Mucosa of stomach (tissue), 1 donor: ENCODE results near the gene GABBR1.

ENCODE experiments used
- H3K27me3 ChIP-seq: one replicate; pipeline ENCODE4 v1.7.0; 2013; ENCODE audit warnings: mild to moderate bottlenecking, low read length; ENCODE audit not compliant: control insufficient read depth, insufficient read depth
- H3K36me3 ChIP-seq: one replicate; pipeline ENCODE4 v1.7.0; 2013; ENCODE audit warnings: low read length; ENCODE audit not compliant: control insufficient read depth, insufficient read depth
- H3K4me1 ChIP-seq: one replicate; pipeline ENCODE4 v1.7.0; 2013; ENCODE audit warnings: mild to moderate bottlenecking, low read length; ENCODE audit not compliant: control insufficient read depth, insufficient read depth
- H3K4me3 ChIP-seq: one replicate; pipeline ENCODE4 v1.7.0; 2013; ENCODE audit warnings: low read length
- H3K9ac ChIP-seq: one replicate; pipeline ENCODE4 v1.7.0; 2013; ENCODE audit warnings: mild to moderate bottlenecking, low read length, moderate library complexity
- H3K9me3 ChIP-seq: one replicate; pipeline ENCODE4 v1.7.0; 2013; ENCODE audit warnings: mild to moderate bottlenecking, low read length, moderate library complexity; ENCODE audit not compliant: control insufficient read depth
- donor health status: Pancreatic carcinoma.

The GABBR1 gene

GRCh38 chr6:29554764-29555163 is 78.2 kb downstream of the GABBR1 start:
- Histone ChIP-seq H3K4me3 (no peak overlapping the region), H3K9me3 (no peaks in the 10 kb centered on the region), H3K9ac (no peak overlapping the region), H3K36me3 (no peaks in the 10 kb centered on the region), H3K27me3 (peaks cover 24% of the 10 kb centered on the region), H3K4me1 (peaks cover 12% of the 10 kb centered on the region)

- Histone ChIP-seq H3K27me3 (peaks cover 24% of the 10 kb centered on the region), H3K9ac (no peak overlapping the region)
These were observed 79.5 kb downstream of the GABBR1 start for GRCh38 chr6:29553268-29554057.

GRCh38 chr6:29552512-29553051 is 80.4 kb downstream of the GABBR1 start:
- Histone ChIP-seq H3K9me3 (no peaks in the 10 kb centered on the region), H3K27me3 (peaks cover 24% of the 10 kb centered on the region), H3K36me3 (no peaks in the 10 kb centered on the region), H3K4me1 (peaks cover 12% of the 10 kb centered on the region), H3K4me3 (no peak overlapping the region), H3K9ac (no peak overlapping the region)

More at GRCh38 chr6:29553268-29554057, 79.5 kb downstream of the GABBR1 start:
- H3K9me3 ChIP-seq = no peaks in the 10 kb centered on the region
- H3K36me3 ChIP-seq = no peaks in the 10 kb centered on the region
- peak overlapping the region; percentile 15 for H3K4me3 ChIP-seq
- H3K4me1 ChIP-seq = peaks cover 12% of the 10 kb centered on the region

GRCh38 chr6:29547573-29547972 is 85.4 kb downstream of the GABBR1 start:
- H3K36me3 ChIP-seq = no peaks in the 10 kb centered on the region
- no peaks in the 10 kb centered on the region for H3K4me1 ChIP-seq
- H3K9me3 ChIP-seq = no peaks in the 10 kb centered on the region
- H3K4me3 ChIP-seq = no peak overlapping the region
- peaks cover 6% of the 10 kb centered on the region for H3K27me3 ChIP-seq
- no peak overlapping the region for H3K9ac ChIP-seq

- Histone ChIP-seq H3K36me3 (no peaks in the 10 kb centered on the region), H3K9me3 (no peaks in the 10 kb centered on the region), H3K27me3 (peaks cover 5% of the 10 kb centered on the region)
These were observed 95.1 kb downstream of the GABBR1 start for GRCh38 chr6:29537714-29538403.

GRCh38 chr6:29532320-29532951 is 100.5 kb downstream of the GABBR1 start:
- Histone ChIP-seq H3K9ac (no peak overlapping the region), H3K4me1 (no peaks in the 10 kb centered on the region), H3K27me3 (peaks cover 3% of the 10 kb centered on the region), H3K9me3 (no peaks in the 10 kb centered on the region), H3K36me3 (no peaks in the 10 kb centered on the region), H3K4me3 (no peak overlapping the region)

More at GRCh38 chr6:29537714-29538403, 95.1 kb downstream of the GABBR1 start:
- H3K4me3 ChIP-seq = no peak overlapping the region
- H3K4me1 ChIP-seq = no peaks in the 10 kb centered on the region
- no peak overlapping the region for H3K9ac ChIP-seq

GRCh38 chr6:29531668-29532067 is 101.3 kb downstream of the GABBR1 start:
- peaks cover 3% of the 10 kb centered on the region for H3K27me3 ChIP-seq

GRCh38 chr6:29530671-29531310 is 102.2 kb downstream of the GABBR1 start:
- Histone ChIP-seq H3K4me1 (no peaks in the 10 kb centered on the region), H3K4me3 (no peak overlapping the region)

More at GRCh38 chr6:29531668-29532067, 101.3 kb downstream of the GABBR1 start:
- no peaks in the 10 kb centered on the region for H3K9me3 ChIP-seq
- H3K36me3 ChIP-seq = no peaks in the 10 kb centered on the region
- H3K4me1 ChIP-seq = no peaks in the 10 kb centered on the region
- H3K4me3 ChIP-seq = no peak overlapping the region
- H3K9ac ChIP-seq = no peak overlapping the region

GRCh38 chr6:29529956-29530355 is 103.0 kb downstream of the GABBR1 start:
- H3K9me3 ChIP-seq = no peaks in the 10 kb centered on the region
- peaks cover 3% of the 10 kb centered on the region for H3K27me3 ChIP-seq
- no peaks in the 10 kb centered on the region for H3K36me3 ChIP-seq
- no peak overlapping the region for H3K4me3 ChIP-seq
- H3K9ac ChIP-seq = no peak overlapping the region
- no peaks in the 10 kb centered on the region for H3K4me1 ChIP-seq

More at GRCh38 chr6:29530671-29531310, 102.2 kb downstream of the GABBR1 start:
- no peak overlapping the region for H3K9ac ChIP-seq
- no peaks in the 10 kb centered on the region for H3K9me3 ChIP-seq
- H3K36me3 ChIP-seq = no peaks in the 10 kb centered on the region
- H3K27me3 ChIP-seq = peaks cover 3% of the 10 kb centered on the region

- Histone ChIP-seq H3K4me3 (no peak overlapping the region), H3K4me1 (no peaks in the 10 kb centered on the region), H3K9ac (no peak overlapping the region), H3K36me3 (no peaks in the 10 kb centered on the region), H3K9me3 (no peaks in the 10 kb centered on the region), H3K27me3 (peaks cover 3% of the 10 kb centered on the region)
These were observed 103.9 kb downstream of the GABBR1 start for GRCh38 chr6:29528988-29529560.

GRCh38 chr6:29528300-29528931 is 104.6 kb downstream of the GABBR1 start:
- Histone ChIP-seq H3K36me3 (no peaks in the 10 kb centered on the region), H3K4me1 (no peaks in the 10 kb centered on the region), H3K9ac (no peak overlapping the region), H3K4me3 (no peak overlapping the region), H3K27me3 (peaks cover 3% of the 10 kb centered on the region), H3K9me3 (no peaks in the 10 kb centered on the region)
